ENCODE results near the gene HOXA5. TPM values are rescaled to one million over a fixed set of nuclear protein-coding genes. Genes with fewer than 3 reads are reported as not detected.
A peak's percentile ranks its signal among the peaks of the same experiment; 100 is the strongest.

The HOXA5 gene
- total RNA-seq, 4 donors from 2014 or later = 18.3 to 89.8 (median 31.6) TPM

- peak overlapping the region; percentile 8 to 73 (median 58) for H3K4me3 ChIP-seq
- in situ Hi-C loops (cut with MboI; ENCODE audit: low pct_ligation_motif_present in 1 of 4, low pct_unique_long_range_greater_than_20kb in 1 of 4, low sequenced_read_pairs in 3 of 4) (loop anchor here in 2 of 4 donors (25.0 kb wide), 1 partner anchor 1329 kb away; no protein-coding TSS in a partner anchor), intact Hi-C loops (cut with DNase I; ENCODE audit: low total_unique reads) (loop anchor here (5.0 to 10.0 kb wide), 3 partner anchors 726 to 984 kb away; no protein-coding TSS in a partner anchor)
- peak overlapping the region; percentile 95 to 99 (median 98) for H3K27ac ChIP-seq
- peaks cover 66% of the 10 kb centered on the region for H3K27me3 ChIP-seq
- WGBS, 2 donors (ENCODE audit: low coverage in 1 of 2) = 41% methylated on average over 15 of the region's 15 CpGs; no CpG with 5 or more reads in 1 of the 2 donors
- H3K4me1 ChIP-seq = peaks cover 16 to 64% (median 48%) of the 10 kb centered on the region in 4 donors
- H3K9me3 ChIP-seq = no peaks in the 10 kb centered on the region
- peak; percentile 19 for DNase-seq
- TF ChIP-seq CTCF (IDR thresholded peaks at IDR 0.05) = no peak
- no peak for TF ChIP-seq POLR2AphosphoS5 (IDR thresholded peaks at IDR 0.05)
- H3K36me3 ChIP-seq = no peaks in the 10 kb centered on the region
Measured at GRCh38 chr7:27191161-27191731, 47.8 kb upstream of the HOXA5 start.

- no peaks in the 10 kb centered on the region for H3K9me3 ChIP-seq
- H3K4me1 ChIP-seq = peaks cover 16 to 66% (median 48%) of the 10 kb centered on the region in 4 donors
- no peaks in the 10 kb centered on the region for H3K36me3 ChIP-seq
- peaks cover 69% of the 10 kb centered on the region for H3K27me3 ChIP-seq
- in situ Hi-C loops (cut with MboI; ENCODE audit: low pct_ligation_motif_present in 1 of 4, low pct_unique_long_range_greater_than_20kb in 1 of 4, low sequenced_read_pairs in 3 of 4) (loop anchor here in 3 of 4 donors (10.0 to 25.0 kb wide), 2 partner anchors 1328 to 1335 kb away; no protein-coding TSS in a partner anchor), intact Hi-C loops (cut with DNase I; ENCODE audit: low total_unique reads) (loop anchor here (5.0 to 10.0 kb wide), 4 partner anchors 727 to 985 kb away; no protein-coding TSS in a partner anchor)
- WGBS, 2 donors (ENCODE audit: low coverage in 1 of 2) = 19 to 36% methylated on average over 4 to 7 of the region's 7 CpGs
- H3K4me3 ChIP-seq = peak overlapping the region in 2 of 4 donors; percentile 68 to 79
- peak overlapping the region; percentile 95 to 99 (median 98) for H3K27ac ChIP-seq
- DNase-seq = peak; percentile 41
- TF ChIP-seq EP300 (IDR thresholded peaks at IDR 0.05; ENCODE audit: low read depth) (no peak), POLR2AphosphoS5 (IDR thresholded peaks at IDR 0.05) (peak; percentile 21 to 59 (median 33))
Measured at GRCh38 chr7:27189997-27190748, 46.7 kb upstream of the HOXA5 start.

GRCh38 chr7:27189295-27189996, 46.0 kb upstream of the HOXA5 start:
- H3K27ac ChIP-seq = peak overlapping the region; percentile 95 to 99 (median 98)
- TF ChIP-seq EP300 (IDR thresholded peaks at IDR 0.05; ENCODE audit: low read depth) (no peak), POLR2A (IDR thresholded peaks at IDR 0.05) (peak; percentile 84), POLR2AphosphoS5 (IDR thresholded peaks at IDR 0.05) (peak; percentile 63 to 88 (median 82)), CTCF (IDR thresholded peaks at IDR 0.05) (no peak)
- peaks cover 64% of the 10 kb centered on the region for H3K27me3 ChIP-seq
- 12% methylated on average over 22 of the region's 22 CpGs; no CpG with 5 or more reads in 1 of the 2 donors for WGBS, 2 donors (ENCODE audit: low coverage in 1 of 2)
- intact Hi-C loops (cut with DNase I; ENCODE audit: low total_unique reads) = loop anchor here (5.0 kb wide), 1 partner anchor 828 kb away; no protein-coding TSS in a partner anchor
- H3K36me3 ChIP-seq = no peaks in the 10 kb centered on the region
- H3K4me3 ChIP-seq = peak overlapping the region in 3 of 4 donors; percentile 37 to 79 (median 68)
- peaks cover 16 to 66% (median 48%) of the 10 kb centered on the region in 4 donors for H3K4me1 ChIP-seq
- in situ Hi-C loops (cut with MboI; ENCODE audit: low pct_ligation_motif_present in 1 of 4, low pct_unique_long_range_greater_than_20kb in 1 of 4, low sequenced_read_pairs in 3 of 4) = loop anchor here in 3 of 4 donors (10.0 to 25.0 kb wide), 2 partner anchors 1327 to 1335 kb away; no protein-coding TSS in a partner anchor
- peak; percentile 78 for DNase-seq
- no peaks in the 10 kb centered on the region for H3K9me3 ChIP-seq

- peak; percentile 39 for DNase-seq
- Histone ChIP-seq H3K9me3 (no peaks in the 10 kb centered on the region), H3K4me3 (peak overlapping the region; percentile 37 to 79 (median 57)), H3K4me1 (peaks cover 16 to 69% (median 53%) of the 10 kb centered on the region in 4 donors), H3K27ac (peak overlapping the region; percentile 95 to 99 (median 98)), H3K36me3 (no peaks in the 10 kb centered on the region), H3K27me3 (peaks cover 65% of the 10 kb centered on the region)
- no peak for TF ChIP-seq POLR2A (IDR thresholded peaks at IDR 0.05)
- TF ChIP-seq CTCF (IDR thresholded peaks at IDR 0.05) = no peak
- no peak for TF ChIP-seq POLR2AphosphoS5 (IDR thresholded peaks at IDR 0.05)
- TF ChIP-seq EP300 (IDR thresholded peaks at IDR 0.05; ENCODE audit: low read depth) = no peak
- in situ Hi-C loops (cut with MboI; ENCODE audit: low pct_ligation_motif_present in 1 of 4, low pct_unique_long_range_greater_than_20kb in 1 of 4, low sequenced_read_pairs in 3 of 4) (loop anchor here in 3 of 4 donors (10.0 to 25.0 kb wide), 2 partner anchors 1326 to 1334 kb away; no protein-coding TSS in a partner anchor), intact Hi-C loops (cut with DNase I; ENCODE audit: low total_unique reads) (loop anchor here (5.0 kb wide), 1 partner anchor 829 kb away; no protein-coding TSS in a partner anchor)
- 13% methylated on average over 44 of the region's 49 CpGs; no CpG with 5 or more reads in 1 of the 2 donors for WGBS, 2 donors (ENCODE audit: low coverage in 1 of 2)
Measured at GRCh38 chr7:27188386-27189294, 45.2 kb upstream of the HOXA5 start.
